Measurements from ENCODE around the gene CEP131.

The CEP131 gene

DNA sequence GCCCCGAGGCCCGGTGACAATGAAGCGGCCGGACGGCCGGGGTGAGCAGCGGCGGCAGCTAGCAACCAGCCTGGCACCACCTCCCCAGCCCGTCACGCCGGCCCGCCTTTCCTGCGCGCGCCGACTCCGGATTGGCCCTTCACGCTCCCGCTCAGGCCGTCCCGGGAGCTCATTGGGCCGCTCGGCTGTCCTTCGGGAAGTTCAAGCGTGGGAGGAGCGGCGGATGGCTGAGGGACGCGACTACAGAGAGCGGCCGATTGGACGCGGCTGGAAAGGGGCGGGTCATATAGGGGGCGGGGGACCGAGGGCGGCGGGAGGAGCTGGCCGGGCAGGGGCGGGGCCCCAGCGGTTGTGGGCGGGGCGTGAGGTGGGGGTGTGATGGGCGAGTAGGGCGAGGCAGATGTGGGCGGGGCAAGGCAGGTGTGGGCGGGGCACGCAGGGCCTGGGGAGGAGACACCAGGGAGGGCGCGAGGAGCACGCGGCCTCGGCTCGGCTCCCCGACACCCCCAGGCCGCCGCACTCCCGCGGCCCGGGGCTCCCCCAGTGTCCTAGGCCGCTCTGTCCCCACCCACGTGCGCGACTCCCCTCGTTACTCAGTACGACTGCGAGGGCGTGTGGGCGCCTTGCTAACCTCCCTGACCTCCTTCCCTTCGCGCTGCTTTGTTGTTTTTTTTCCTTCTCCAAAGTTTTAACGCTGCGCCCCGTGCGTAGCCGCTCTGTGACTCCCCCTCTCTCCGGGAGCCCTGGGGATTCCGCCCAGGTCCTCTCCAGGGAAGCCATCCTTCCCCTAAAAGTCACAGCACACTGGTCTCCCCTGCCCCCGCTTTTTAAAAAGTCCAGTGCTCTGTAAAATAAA is at the start of gene CEP131:
CEP131 (minus strand) TSS at position 60 of the 856 bp plus-strand sequence. CDS start 2,909 bp downstream, outside the sequence.
- ATAC-seq, result peak; percentile 97

DNA sequence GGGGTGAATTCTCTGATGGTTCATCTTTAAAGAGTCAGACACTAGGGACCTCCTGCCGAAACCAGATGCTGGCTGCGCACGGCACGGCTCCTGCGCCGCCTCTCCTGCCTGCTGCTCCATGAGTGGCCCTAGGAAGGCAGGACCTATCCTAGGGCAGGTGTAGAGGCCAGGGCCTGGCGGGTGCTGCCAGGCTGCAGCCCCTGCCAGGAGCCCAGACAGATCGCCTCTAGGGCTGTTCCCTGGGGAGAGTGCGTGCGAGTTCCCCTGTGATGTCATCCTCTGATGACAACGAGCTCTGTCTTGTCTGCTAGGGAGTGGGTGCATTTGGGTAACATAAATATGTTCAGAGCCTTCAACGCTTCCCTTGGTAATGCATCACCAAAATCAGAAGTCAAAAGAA is 48.5 kb upstream of the CEP131 start:
- ATAC-seq, result no peak
- no peak for DNase-seq

More for the DNA sequence above, at the start of gene CEP131:
- peak; percentile 100 for DNase-seq

DNA sequence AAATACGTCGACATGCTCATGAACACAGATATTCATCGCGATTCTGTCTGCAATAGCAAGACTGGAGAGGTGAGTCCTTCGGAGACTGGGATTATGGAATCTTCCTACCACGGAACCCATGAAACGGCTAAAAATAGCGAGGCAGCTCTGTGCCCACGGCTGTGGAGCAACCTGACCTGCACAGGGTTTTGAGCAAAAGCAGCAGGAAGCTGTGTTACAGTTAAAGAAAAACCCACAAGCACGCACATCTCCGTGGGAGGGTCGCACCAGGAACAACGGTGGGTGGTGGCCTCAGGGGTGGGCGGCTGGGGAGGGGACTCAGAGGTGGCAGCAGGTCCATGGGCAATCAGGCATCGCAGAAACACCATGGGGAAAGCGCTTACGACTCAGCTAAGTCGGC is 47.5 kb upstream of the CEP131 start:
- DNase-seq, result no peak
- no peak for ATAC-seq

DNA sequence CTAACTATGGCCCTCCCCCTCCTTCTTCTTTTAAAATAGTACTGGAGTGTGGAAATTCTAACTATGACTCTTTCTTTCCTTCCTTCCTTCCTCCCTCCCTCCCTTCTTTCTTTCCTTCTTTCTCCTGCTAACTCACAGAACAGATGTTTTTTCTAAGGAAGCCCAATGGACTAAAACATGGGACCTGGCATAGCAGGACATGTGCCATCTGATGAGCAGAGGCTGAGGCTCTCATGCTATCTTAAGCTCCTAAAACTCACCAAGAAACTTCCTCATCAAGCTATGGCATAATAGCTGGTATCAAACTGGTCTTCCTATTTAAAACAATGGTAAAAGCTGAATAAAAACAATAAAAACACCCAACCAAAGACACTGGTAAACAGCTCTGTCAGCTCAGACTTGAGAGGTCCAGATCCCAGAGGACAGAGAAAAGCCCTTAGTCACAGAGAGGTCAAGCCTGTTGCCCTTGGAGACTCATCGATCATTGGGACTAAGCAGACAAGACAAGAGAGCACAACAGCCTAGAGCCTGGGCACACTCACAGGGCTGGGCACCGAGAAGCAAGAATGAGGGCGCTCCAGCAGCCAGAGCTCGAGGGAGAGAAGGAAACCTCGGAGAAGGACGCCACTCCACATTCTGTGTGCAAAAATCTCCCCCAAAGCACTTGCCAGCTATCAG is 44.8 kb upstream of the CEP131 start:
- DNase-seq (no peak), ATAC-seq (no peak)

DNA sequence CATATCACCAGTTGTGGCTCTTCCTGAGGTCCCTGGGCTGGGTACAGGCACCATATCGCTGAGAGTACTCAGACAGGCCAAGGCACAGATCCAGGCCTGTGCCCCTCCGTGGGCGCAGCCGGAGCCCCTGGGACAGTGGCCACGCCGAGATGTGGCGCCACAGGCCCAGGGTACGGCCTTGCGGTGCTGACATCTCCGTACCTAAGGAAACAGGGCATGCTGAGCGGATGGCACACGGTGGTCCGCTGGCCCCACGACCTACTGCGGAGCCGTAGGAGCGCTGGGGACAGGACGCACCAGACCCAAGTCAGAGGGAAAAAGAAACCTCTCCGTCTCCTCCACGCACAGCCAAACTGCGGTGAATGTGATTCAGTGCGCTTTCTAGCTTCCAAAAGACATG is 42.8 kb upstream of the CEP131 start:
- DNase-seq (no peak), ATAC-seq (no peak)

DNA sequence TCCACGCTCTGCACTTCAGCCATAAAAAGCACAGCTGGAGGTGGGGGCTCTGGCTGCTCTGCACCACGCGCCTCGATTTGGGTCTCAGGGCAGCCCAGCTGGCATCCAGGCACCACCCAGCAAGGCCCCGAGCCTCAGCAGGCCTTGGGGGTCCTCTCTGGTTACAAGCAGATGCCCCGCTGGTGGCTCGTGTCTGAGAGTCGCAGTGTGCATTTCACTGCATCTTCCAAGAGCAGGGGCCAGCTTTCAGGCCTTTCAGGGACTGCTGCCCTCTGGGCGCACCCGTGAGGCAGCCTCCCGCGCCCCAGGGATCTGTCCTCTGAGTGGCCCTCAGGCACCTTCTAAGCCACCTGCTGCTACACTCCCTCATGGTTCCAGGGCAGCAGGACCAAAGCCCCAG is 41.9 kb upstream of the CEP131 start:
- DNase-seq (no peak), ATAC-seq (no peak)

DNA sequence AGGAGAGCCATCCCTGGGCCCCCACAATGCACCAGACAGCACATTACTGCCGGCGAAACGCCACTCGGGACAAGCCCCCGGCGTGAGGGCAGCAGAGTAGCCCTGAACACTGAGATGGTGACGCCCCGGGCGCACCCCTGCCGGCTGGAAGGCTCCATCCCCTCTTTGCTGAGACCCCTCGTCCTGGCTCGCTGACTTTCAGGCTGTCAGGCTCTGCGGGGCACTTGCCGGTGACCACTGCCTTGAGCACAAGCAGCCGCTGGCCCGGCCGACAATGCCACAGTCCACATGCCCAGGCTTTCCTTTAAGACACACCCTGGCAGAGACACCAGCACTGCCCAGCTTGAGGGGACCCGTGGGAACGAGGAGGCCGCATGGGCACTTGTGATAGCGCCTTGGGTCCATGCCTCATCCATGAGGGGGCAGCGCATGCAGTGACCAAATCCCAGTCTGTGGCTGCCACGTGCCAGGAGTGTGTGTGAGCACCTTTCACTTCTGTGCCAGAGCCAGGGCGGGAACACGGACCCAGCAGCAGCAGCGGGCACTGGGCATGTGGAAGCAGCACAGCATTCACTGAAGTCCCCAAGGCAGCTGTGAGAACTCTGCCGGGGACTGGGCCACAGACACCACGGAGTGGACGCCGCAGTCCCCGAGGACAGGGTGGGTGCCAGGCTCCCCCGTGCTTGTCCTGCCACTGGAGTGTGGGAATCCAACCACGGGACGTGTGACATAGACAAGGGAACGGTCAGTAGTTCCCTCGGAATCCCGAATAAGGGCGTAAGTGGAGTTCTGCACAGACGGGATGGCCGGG is 40.8 kb upstream of the CEP131 start:
- DNase-seq (no peak), ATAC-seq (no peak)

DNA sequence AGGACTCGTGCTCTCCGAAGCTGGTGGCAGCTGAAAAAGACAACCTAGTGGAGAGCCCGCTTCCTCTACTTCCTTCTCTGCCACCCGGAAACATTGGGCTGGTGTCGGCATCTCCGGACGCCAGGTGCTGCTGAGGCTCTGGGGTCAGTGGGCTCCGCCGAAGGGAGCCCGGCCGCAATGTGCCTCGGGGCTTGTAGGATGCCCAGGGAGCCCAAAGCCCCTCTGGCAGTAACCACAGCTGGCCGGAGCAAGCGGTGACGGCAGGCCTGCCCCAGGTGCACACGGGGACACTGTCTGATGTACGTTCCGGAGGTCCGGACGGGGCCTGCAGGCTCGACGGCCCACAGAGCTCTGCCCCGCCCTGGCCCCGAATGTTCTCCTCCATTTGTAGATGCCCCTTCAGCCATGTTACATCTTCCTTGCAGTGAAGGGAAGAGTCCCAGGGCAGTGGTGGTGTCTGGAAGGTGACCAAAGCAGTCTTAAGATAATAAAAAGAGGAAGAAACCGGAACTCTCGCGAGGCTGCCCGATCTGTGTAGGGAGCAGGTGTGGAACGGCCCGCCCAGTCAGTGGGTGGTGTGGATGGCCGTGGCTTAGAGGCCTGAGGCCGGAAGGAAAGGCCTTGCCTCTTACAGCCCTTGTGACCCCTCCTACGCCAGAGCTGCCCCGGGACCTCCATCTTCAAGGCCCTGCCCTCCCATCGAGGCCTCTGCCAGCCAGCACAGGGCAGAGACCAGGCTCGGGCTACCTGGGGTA is 39.0 kb upstream of the CEP131 start:
- ATAC-seq (no peak), DNase-seq (no peak)

DNA sequence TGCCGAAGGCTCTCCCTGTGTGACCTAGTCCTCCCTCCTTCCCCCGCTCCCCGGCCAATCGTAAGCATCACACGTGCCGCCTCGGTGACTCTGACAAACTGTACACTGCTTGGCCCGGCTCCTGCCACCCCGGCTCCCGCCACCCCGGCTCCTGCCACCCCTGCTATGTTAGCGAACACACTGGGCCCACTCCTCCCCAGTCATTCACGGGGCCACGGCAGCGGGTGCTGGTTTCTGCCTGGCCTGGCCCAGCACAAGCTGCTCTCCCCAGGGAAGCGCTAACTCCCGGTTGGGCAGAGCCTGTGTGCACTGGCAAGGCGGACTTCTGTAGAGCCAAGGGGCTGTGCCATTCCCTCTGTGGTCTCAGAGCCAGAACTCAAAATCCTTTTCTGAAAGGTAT is 38.3 kb upstream of the CEP131 start:
- DNase-seq, result no peak
- no peak for ATAC-seq

DNA sequence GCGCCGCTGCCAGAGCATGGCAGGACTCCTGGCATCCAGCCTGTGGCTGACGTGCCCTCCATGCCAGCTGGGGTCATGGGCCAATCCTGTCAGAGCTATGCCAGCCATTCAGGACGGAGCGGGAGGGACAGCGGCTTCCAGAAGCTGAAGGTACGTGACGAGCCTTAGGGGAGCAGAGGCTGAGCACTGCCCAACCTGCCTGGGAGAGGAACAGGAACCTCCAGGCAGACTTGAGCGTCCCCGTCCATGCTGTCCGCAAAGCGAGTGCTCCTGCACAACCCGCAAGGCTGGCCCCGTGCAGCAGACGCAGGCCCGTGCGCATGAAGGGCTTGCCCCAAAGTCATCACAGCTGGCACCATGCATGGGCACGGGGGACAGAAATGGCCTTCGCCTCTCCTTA is 37.9 kb upstream of the CEP131 start:
- ATAC-seq (no peak), DNase-seq (no peak)

DNA sequence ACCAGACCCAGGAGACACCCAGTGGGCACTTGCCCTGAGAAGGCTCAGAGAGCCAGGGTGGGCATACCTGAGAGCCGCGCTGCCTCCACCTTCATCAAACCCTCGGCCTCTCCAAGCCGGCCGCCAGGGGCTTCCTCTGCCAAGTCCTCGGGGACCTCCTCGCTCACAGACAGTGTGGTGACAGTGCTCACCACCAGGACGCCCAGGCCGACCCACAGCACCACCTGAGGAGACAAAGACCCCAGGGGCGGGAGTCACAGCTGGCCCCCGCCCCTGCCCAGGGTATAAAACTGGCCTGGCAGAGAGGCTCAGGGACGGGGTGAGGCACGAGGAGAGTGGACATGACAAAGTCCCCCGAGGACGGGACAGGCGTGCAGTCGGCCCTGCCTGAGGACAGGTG is 37.4 kb upstream of the CEP131 start:
- ATAC-seq (no peak), DNase-seq (no peak)

DNA sequence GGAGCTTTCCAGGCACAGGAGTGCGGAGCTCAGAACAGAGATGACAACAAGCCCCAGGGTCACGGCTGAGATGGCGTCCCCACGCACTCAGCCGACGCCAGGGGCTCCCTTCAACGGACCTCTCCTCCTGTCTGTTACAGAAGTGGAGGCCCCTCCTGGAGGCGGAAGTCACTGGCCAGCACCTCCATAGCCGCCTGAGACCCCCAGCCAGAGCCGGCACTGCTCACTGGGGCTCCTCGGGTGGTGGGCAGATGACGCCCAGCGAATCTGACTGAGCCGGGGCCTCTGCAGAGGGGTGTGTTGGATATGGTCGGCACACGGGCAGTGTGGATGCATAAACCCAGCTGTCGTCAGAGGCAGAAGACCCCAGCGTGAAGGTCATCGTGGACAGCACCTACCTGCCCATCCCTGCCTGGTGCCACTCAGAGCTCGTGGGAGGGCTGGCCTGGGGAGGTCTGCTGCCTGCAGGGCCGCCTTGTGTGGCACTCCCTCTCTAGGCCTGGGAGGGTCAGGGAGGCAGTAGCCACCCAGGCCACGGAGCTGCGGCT is 36.4 kb upstream of the CEP131 start:
- ATAC-seq (no peak), DNase-seq (no peak)

DNA sequence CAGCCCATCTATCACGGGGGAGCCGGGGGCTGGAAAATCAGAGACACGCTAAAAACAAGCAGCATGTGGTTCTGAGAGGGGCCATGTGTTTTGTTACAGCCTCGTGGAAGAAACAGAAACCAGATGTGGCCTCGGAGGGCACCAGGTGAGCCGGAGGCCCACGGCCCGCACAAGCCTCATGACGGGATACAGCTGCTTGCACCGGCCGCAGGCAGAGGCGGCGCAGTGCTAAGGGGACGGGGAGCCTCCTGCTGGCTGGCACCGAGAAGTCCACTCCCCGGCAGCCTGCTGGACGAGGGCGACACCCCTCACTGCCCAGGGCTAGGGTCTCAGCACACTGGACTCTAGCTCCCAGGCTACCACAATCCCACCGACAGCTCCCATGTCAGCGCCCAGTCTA is 35.5 kb upstream of the CEP131 start:
- DNase-seq (no peak), ATAC-seq (no peak)

DNA sequence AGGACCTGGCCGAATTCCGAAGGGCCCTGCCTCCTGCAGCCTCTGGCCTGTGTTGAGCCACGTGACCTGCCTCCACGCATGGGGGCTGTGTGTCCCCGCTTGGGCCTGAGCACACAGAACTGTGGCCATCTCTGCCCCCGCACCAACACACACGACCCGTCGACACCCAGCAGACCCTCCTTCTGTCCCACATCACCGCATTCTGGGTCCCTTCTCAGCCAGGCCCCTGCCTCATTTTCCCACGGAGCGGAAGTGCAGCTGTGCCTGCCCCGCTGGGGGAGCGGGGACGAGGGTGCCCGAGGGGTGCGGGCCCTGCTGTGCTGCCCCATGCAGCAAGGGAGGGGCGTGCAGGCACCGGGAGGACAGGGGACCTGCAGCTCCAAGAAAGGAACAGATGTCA is 34.8 kb upstream of the CEP131 start:
- ATAC-seq, result no peak
- DNase-seq, result no peak

DNA sequence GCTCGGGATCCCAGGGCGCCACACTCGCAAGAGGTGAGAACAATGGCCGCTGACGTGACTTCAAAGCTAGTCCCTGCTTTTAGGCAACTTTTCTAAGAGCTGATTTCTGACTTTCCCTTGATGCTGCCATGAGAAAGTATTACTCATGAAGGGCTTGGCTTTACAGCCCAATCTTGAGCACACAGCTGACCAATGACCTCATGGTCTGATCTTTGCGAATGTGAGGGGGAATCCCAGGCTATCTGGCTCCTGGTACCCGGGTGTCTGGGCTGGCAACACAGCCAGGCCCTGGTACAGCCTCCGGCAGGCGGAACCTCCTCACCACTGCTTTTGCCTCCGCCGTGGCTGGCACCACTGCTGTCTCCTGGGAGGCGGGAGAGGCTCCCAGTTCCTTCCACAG is 33.9 kb upstream of the CEP131 start:
- DNase-seq (no peak), ATAC-seq (no peak)

DNA sequence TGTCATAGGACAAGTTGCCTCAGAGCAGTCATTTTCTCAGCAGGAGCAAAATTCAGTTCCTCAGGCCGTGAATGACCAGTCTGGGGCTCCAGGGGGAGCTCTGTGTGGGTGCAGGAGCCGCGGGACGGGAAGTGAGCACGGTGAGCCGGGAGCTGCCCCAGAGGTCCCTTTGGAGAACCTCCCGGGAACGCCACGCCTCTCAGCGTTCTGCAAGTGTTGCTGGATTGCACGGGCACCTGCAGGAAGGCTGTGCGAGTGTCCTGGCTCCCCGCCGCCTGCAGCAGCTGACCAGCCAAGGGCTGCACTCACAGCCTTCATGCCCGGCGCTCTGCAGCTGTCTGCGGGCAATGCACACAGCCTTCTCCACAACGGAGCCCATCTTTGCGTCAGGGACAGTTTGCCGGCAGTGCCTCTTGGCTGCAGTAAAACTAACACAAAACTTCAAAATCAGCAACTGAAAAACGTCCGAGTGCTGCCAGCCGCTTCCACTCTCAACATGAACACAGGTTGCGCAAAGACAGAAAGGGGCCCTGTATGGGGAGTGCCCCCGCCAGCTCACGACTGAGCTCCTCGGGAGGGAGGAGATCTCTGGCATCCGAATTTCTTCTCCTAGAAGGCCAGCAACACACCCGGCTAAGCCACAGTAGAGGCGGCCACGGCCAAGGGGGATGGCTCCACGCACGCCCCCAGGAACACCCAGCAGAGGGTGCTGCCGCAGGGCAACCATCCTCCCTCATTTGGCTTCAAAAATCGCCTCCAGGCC is 32.4 kb upstream of the CEP131 start:
- DNase-seq (no peak), ATAC-seq (no peak)

DNA sequence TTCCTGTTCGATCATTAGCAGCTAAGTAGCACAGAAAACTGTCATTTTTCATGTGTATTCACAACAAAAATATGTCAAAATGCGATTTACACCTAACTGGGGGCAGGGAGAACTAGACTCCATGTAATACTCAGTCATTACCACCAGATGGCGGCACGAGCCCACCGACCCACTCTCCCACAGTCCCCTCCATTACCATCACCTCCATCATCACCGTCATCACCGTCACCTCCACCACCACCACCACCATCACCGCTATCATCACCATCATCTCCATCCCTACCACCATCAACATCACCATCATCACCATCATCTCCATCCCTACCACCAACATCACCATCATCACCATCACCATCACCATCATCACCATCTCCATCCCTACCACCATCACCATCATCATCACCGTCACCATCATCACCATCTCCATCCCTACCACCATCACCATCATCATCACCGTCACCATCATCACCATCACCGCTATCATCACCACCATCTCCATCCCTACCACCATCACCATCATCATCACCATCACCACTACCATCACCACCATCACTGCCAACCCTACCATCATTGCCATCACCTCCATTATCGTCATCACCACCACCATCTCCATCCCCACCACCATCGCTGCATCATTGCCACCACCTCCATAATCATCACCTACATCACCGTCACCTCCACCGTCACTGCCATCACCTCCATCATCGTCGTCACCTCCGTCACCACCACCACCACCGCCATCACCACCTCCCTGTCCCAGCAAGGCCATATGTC is 30.8 kb upstream of the CEP131 start:
- ATAC-seq (peak; percentile 53), DNase-seq (peak; percentile 62)

DNA sequence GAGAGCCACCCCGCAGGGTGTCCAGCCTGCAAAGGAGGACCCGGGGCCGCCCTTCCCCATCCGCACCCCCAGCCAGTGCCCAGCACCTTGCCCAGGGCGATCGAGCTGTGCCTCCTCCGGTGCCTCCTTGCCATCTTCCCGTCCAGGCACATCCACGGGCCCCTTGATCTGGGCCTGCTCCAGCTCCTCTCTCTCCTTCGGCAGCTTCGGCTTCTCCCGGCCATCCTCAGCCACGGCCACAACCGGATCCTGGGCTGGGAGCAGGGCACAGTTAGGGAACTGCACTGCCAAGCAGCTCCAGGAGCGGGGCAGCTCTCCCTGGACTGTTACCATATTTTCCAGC is 30.2 kb upstream of the CEP131 start:
- no peak for ATAC-seq
- no peak for DNase-seq

DNA sequence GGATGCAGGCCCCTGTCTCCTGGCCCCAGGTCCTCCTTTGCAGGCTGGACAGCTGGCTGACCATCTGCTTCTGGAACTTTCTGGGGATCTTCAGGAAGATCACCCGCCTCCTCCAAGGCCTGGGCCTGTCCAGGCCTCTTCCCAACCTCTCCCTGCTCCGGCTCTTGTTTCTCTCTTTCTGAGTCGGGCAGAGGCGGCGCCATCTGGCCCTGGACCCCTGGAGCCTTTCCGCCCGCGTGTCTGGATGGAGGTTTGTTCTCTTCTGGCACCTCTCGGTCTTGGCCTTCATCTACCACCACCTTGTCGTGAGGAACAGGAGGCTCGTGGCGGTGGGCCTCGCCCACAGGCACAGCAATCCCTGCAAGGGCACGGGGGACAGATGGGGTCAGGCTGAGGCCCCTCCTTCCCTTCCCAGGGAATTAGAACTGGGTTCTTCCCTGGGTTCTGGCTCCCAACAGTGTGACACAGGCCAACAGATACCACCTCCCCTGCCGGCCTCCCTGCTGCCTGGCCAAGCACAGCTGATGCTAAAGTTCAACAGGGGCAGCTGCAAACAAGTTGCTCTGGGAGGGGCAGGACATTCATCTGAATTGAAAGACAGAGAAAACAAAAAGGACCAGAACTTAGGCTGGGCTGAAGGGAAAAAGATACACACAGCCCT is 29.7 kb upstream of the CEP131 start:
- DNase-seq (no peak), ATAC-seq (no peak)
